GM21786 (cell line): Measurements from ENCODE around the gene GTSE1.
"Not testable (repeated sequence)": the region's sequence is repeated elsewhere in the genome, so short reads cannot be mapped to it uniquely, and the experiment has no call there.

Experiments used
- ATAC-seq: cut with Tn5 transposase; IDR thresholded peaks from one replicate; pipeline ENCODE4 v1.9.1; 2021; ENCODE audit not compliant: unreplicated experiment

The GTSE1 gene

GRCh38 chr22:46296257-46297150, at the start of gene GTSE1:
TSS of gene GTSE1 (plus strand) at chr22:46296870. CDS start at chr22:46297401, 531 bp downstream.
- ATAC-seq: peak; percentile 89

- ATAC-seq: no peak
These were observed 49.2 kb upstream of the GTSE1 start for GRCh38 chr22:46247443-46247975.

GRCh38 chr22:46250035-46250782, 46.5 kb upstream of the GTSE1 start, which contains the start of gene CDPF1:
TSS of gene CDPF1 (minus strand) at chr22:46250293. CDS start at chr22:46248284, 2,009 bp downstream.
- ATAC-seq: peak; percentile 81

- ATAC-seq: peak; percentile 3
These were observed 45.9 kb upstream of the GTSE1 start for GRCh38 chr22:46250783-46251125.

GRCh38 chr22:46251266-46251665, 45.4 kb upstream of the GTSE1 start:
- ATAC-seq: no peak

GRCh38 chr22:46251816-46252380, 44.8 kb upstream of the GTSE1 start:
- ATAC-seq: no peak

GRCh38 chr22:46256358-46256958, 40.2 kb upstream of the GTSE1 start:
- no peak for ATAC-seq

GRCh38 chr22:46259374-46259773, 37.3 kb upstream of the GTSE1 start:
- no peak for ATAC-seq

GRCh38 chr22:46260038-46260437, 36.6 kb upstream of the GTSE1 start:
- ATAC-seq: no peak

GRCh38 chr22:46262449-46263215, 34.0 kb upstream of the GTSE1 start:
- ATAC-seq: no peak

GRCh38 chr22:46263216-46263590, 33.5 kb upstream of the GTSE1 start, which contains the start of gene PKDREJ:
TSS of gene PKDREJ (minus strand) at chr22:46263343. CDS start at chr22:46263322, 21 bp downstream.
- no peak for ATAC-seq

GRCh38 chr22:46264520-46264919, 32.1 kb upstream of the GTSE1 start:
- not testable (repeated sequence) for ATAC-seq

- ATAC-seq: not testable (repeated sequence)
These were observed 31.0 kb upstream of the GTSE1 start for GRCh38 chr22:46265627-46266026.

GRCh38 chr22:46267431-46268279, 29.0 kb upstream of the GTSE1 start, which contains the start of gene TTC38:
TSS of gene TTC38 (plus strand) at chr22:46268008. CDS start at chr22:46268040, 32 bp downstream.
- peak; percentile 61 for ATAC-seq

GRCh38 chr22:46269564-46269963, 27.1 kb upstream of the GTSE1 start:
- no peak for ATAC-seq

GRCh38 chr22:46272196-46272595, 24.5 kb upstream of the GTSE1 start:
- ATAC-seq: no peak

- ATAC-seq: no peak
These were observed 23.8 kb upstream of the GTSE1 start for GRCh38 chr22:46272762-46273431.

GRCh38 chr22:46273432-46274148, 23.1 kb upstream of the GTSE1 start:
- no peak for ATAC-seq
